Measurements from ENCODE around the gene USPL1. TPM values are rescaled to one million over a fixed set of nuclear protein-coding genes. Genes with fewer than 3 reads are reported as not detected.

USPL1 gene
- total RNA-seq, 2 donors from 2014 or later: 8.8 to 14.8 TPM

DNA sequence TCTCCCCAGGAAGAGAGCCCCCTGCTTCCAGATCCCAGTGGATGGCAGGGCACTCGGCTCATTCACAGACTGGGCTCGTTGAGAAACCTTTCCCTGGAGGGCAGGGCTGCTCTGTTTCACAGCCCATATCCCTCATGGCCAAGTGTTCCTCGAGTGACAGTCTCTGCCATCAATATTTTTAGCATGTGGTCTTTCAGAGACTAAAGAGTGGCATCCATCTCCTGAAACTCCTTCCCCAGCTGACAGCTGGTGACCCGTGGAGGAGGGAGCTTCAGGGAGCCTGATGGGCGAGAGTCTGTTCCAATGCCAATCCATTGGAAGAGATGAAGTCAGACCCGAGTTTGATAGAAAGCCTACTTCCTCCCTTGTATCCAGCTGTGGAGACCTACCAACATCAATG is 86.9 kb downstream of the USPL1 start:
- TF ChIP-seq, protein P1, sequence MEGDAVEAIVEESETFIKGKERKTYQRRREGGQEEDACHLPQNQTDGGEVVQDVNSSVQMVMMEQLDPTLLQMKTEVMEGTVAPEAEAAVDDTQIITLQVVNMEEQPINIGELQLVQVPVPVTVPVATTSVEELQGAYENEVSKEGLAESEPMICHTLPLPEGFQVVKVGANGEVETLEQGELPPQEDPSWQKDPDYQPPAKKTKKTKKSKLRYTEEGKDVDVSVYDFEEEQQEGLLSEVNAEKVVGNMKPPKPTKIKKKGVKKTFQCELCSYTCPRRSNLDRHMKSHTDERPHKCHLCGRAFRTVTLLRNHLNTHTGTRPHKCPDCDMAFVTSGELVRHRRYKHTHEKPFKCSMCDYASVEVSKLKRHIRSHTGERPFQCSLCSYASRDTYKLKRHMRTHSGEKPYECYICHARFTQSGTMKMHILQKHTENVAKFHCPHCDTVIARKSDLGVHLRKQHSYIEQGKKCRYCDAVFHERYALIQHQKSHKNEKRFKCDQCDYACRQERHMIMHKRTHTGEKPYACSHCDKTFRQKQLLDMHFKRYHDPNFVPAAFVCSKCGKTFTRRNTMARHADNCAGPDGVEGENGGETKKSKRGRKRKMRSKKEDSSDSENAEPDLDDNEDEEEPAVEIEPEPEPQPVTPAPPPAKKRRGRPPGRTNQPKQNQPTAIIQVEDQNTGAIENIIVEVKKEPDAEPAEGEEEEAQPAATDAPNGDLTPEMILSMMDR (IDR thresholded peaks at IDR 0.05): no peak
- Histone ChIP-seq H3K4me3 (no peak overlapping the region), H3K27ac (no peak overlapping the region), H3K4me1 (no peaks in the 10 kb centered on the region), H3K9ac (ENCODE audit: low read depth in 2 of 2, low read length in 2 of 2) (no peak overlapping the region), H3K27me3 (no peaks in the 10 kb centered on the region), H3K9me3 (no peaks in the 10 kb centered on the region), H3K36me3 (no peaks in the 10 kb centered on the region)
- DNase-seq: no peak
- intact Hi-C loops (cut with DNase I): no loop called here

GRCh38 chr13:30705680-30706079 is 88.0 kb downstream of the USPL1 start:
- no peak for DNase-seq
- Histone ChIP-seq H3K36me3 (no peaks in the 10 kb centered on the region), H3K27ac (no peak overlapping the region), H3K9ac (ENCODE audit: low read depth in 2 of 2, low read length in 2 of 2) (no peak overlapping the region), H3K4me1 (no peaks in the 10 kb centered on the region), H3K27me3 (no peaks in the 10 kb centered on the region), H3K9me3 (no peaks in the 10 kb centered on the region), H3K4me3 (no peak overlapping the region)
- TF ChIP-seq, protein P1 (IDR thresholded peaks at IDR 0.05): no peak
- intact Hi-C loops (cut with DNase I): no loop called here

GRCh38 chr13:30708541-30708940 is 90.8 kb downstream of the USPL1 start:
- intact Hi-C loops (cut with DNase I): no loop called here
- no peaks in the 10 kb centered on the region for H3K36me3 ChIP-seq
- H3K4me3 ChIP-seq: no peak overlapping the region
- no peaks in the 10 kb centered on the region for H3K4me1 ChIP-seq
- H3K9ac ChIP-seq (ENCODE audit: low read depth in 2 of 2, low read length in 2 of 2): no peak overlapping the region
- no peak overlapping the region for H3K27ac ChIP-seq
- no peak for DNase-seq
- H3K9me3 ChIP-seq: no peaks in the 10 kb centered on the region
- H3K27me3 ChIP-seq: no peaks in the 10 kb centered on the region
- TF ChIP-seq, protein P1 (IDR thresholded peaks at IDR 0.05): no peak

Other genes starting within 250 kb of the USPL1 start
- not detected for gene UBE2L5, start 195.4 kb upstream of the USPL1 start, total RNA-seq
- gene HMGB1, start 152.0 kb upstream of the USPL1 start, total RNA-seq: 100 to 1,000 TPM; 277 to 445 TPM
- 1 to 10 TPM; 5.0 to 5.1 TPM for gene ALOX5AP, start 117.6 kb downstream of the USPL1 start, total RNA-seq